BLaER1 treated with 17β-estradiol and CSF1 and Interleukin-3, amounts not matched to agents 10 nM and 100 nM (cell line): ENCODE results near the gene ZC3HAV1.
"Not testable (repeated sequence)": the region's sequence is repeated elsewhere in the genome, so short reads cannot be mapped to it uniquely, and the experiment has no call there.

Experiments
- H3K27ac ChIP-seq, 11 experiments: shearing (Covaris generic); formaldehyde crosslinking; 2 replicates each; pipeline ENCODE4 v1.8.1; 2022
- H3K27me3 ChIP-seq, 11 experiments: shearing (Covaris generic); formaldehyde crosslinking; 2 replicates each; pipeline ENCODE4 v1.8.1; 2022
- H3K36me3 ChIP-seq, 11 experiments: shearing (Covaris generic); formaldehyde crosslinking; 2 replicates each; pipeline ENCODE4 v1.8.1; 2022
- H3K4me1 ChIP-seq, 10 experiments: shearing (Covaris generic); formaldehyde crosslinking; 2 replicates each; pipeline ENCODE4 v1.8.1; 2022
- H3K4me2 ChIP-seq, 11 experiments: shearing (Covaris generic); formaldehyde crosslinking; 2 replicates each; pipeline ENCODE4 v1.8.1; 2022
- H3K4me3 ChIP-seq, 10 experiments: shearing (Covaris generic); formaldehyde crosslinking; 2 replicates each; pipeline ENCODE4 v1.8.1; 2022
- H3K9ac ChIP-seq, 11 experiments: shearing (Covaris generic); formaldehyde crosslinking; 2 replicates each; pipeline ENCODE4 v1.8.1; 2022
- H3K9me3 ChIP-seq, 11 experiments: shearing (Covaris generic); formaldehyde crosslinking; replicated peaks in 1 of 11; 2 replicates each; pipeline ENCODE4 v1.8.1; 2022
- H4K20me1 ChIP-seq, 11 experiments: shearing (Covaris generic); formaldehyde crosslinking; 2 replicates each; pipeline ENCODE4 v1.8.1; 2022
- Cebpa-rat ChIP-seq, 11 experiments: shearing (Covaris generic); IDR thresholded peaks; 2 replicates each; pipeline ENCODE4 v1.8.1; 2022

Gene ZC3HAV1

GRCh38 chr7:139109188-139109982, at the start of gene ZC3HAV1:
TSS of gene ZC3HAV1 (minus strand) at chr7:139109720. CDS start at chr7:139109331, 389 bp downstream.
- Histone ChIP-seq H3K9ac (peak within 1 kb of the TSS; percentile 90 to 97 (median 94)), H4K20me1 (peaks cover 21 to 51% (median 37%) of the 10 kb centered on the region in 11 experiments; a peak in 21 of 22 replicates), H3K9me3 (peaks cover 0 to 11% (median 0%) of the 10 kb centered on the region in 11 experiments; a peak in 1 of 22 replicates), H3K27me3 (no peaks in the 10 kb centered on the region), H3K4me2 (peak within 1 kb of the TSS; percentile 84 to 97 (median 94)), H3K27ac (peak within 1 kb of the TSS; percentile 83 to 95 (median 91)), H3K4me3 (peak within 1 kb of the TSS; percentile 90 to 100 (median 99)), H3K4me1 (peaks cover 10 to 26% (median 20%) of the 10 kb centered on the region in 10 experiments), H3K36me3 (peaks cover 0 to 28% (median 7%) of the 10 kb centered on the region in 11 experiments; a peak in 9 of 22 replicates)
- peak in 8 of 11 experiments; percentile 50 to 84 (median 58); a peak in 13 of 22 replicates for TF ChIP-seq Cebpa-rat (IDR thresholded peaks at IDR 0.05)

DNA sequence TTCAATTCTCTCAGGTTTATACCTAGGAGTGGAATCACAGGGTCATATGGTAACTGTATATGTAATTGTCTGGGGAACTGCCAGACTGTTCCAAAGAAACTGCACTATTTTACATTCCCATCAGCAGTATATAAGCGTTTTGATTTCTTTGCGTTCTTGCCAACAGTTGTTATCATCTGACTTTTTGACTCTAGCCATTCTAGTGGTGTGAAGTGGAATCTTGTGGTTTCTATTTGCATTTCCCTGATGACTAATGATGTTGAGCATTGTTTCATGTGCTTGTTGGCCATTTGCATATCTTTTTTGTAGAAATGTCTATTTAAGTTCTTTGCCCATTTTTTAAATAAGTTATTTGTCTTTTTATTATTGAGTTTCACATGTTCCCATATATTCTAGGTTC, 44.3 kb upstream of the ZC3HAV1 start:
- no peak for TF ChIP-seq Cebpa-rat (IDR thresholded peaks at IDR 0.05)
- Histone ChIP-seq H3K4me2 (peak overlapping the region in 2 of 11 experiments; percentile 59 to 63; a peak in 4 of 22 replicates), H3K36me3 (peaks cover 5 to 28% (median 12%) of the 10 kb centered on the region in 11 experiments; a peak in 20 of 22 replicates), H3K4me3 (no peak overlapping the region), H3K9me3 (peaks cover 8 to 18% (median 14%) of the 10 kb centered on the region in 11 experiments), H3K9ac (no peak overlapping the region), H3K27ac (peak overlapping the region in 1 of 11 experiments; percentile 57; a peak in 1 of 22 replicates), H3K27me3 (no peaks in the 10 kb centered on the region), H3K4me1 (peaks cover 0 to 17% (median 0%) of the 10 kb centered on the region in 10 experiments; a peak in 5 of 20 replicates), H4K20me1 (no peaks in the 10 kb centered on the region)

DNA sequence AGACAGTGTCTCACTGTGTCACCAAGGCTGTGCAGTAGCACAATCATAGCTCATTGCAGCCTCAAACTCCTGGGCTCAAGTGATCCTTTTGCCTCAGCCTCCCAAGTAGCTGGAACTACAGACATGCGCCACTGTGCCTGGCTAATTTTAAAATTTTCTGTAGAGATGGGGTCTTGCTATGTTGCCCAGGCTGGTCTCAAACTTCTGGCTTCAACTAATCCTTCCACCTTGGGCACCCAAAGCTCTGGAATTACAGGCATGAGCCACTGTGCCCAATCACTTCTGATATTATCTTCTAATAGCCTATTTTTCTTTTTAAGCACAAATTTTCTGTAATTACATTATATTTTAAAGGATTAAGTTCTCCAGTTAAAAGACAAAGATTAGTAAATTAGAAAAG, 42.6 kb upstream of the ZC3HAV1 start:
- Histone ChIP-seq H3K4me3 (no peak overlapping the region), H3K27me3 (no peaks in the 10 kb centered on the region), H3K9me3 (0 out of 22 replicates have a peak, but pooled peaks cover 0 to under 1% (median 0%) of the 10 kb centered on the region in 11 experiments), H3K36me3 (peaks cover 7 to 28% (median 15%) of the 10 kb centered on the region in 11 experiments; a peak in 15 of 22 replicates), H3K27ac (no peak overlapping the region), H3K9ac (no peak overlapping the region), H3K4me2 (no peak overlapping the region), H4K20me1 (no peaks in the 10 kb centered on the region), H3K4me1 (peaks cover 0 to 17% (median 0%) of the 10 kb centered on the region in 10 experiments; a peak in 5 of 20 replicates)
- no peak for TF ChIP-seq Cebpa-rat (IDR thresholded peaks at IDR 0.05)

DNA sequence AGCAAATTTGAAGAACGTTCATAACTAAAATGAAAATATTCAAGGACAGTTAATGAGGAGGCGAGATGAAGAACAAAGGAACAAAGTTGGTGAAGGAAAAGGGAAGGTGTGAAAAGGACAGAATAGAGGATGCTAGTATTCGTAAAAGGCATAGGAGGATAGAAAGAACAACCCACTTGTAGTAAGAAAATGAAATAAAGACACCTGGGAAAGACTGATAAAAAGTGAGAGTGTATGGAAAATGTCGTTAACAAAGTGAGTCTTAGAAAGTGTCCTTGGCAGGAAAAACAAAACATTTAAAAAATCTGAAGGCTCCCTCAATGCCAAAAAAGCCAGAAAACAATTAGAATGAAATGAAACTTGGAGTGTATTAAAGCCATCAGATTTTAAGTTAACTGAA, 29.6 kb upstream of the ZC3HAV1 start:
- Histone ChIP-seq H3K27ac (no peak overlapping the region), H3K4me1 (peaks cover 4 to 21% (median 10%) of the 10 kb centered on the region in 10 experiments; a peak in 19 of 20 replicates), H3K36me3 (peaks cover 0 to 37% (median 11%) of the 10 kb centered on the region in 11 experiments; a peak in 14 of 22 replicates), H3K4me2 (no peak overlapping the region), H3K9ac (no peak overlapping the region), H4K20me1 (no peaks in the 10 kb centered on the region), H3K27me3 (no peaks in the 10 kb centered on the region), H3K4me3 (no peak overlapping the region), H3K9me3 (no peaks in the 10 kb centered on the region)
- TF ChIP-seq Cebpa-rat (IDR thresholded peaks at IDR 0.05), result no peak

DNA sequence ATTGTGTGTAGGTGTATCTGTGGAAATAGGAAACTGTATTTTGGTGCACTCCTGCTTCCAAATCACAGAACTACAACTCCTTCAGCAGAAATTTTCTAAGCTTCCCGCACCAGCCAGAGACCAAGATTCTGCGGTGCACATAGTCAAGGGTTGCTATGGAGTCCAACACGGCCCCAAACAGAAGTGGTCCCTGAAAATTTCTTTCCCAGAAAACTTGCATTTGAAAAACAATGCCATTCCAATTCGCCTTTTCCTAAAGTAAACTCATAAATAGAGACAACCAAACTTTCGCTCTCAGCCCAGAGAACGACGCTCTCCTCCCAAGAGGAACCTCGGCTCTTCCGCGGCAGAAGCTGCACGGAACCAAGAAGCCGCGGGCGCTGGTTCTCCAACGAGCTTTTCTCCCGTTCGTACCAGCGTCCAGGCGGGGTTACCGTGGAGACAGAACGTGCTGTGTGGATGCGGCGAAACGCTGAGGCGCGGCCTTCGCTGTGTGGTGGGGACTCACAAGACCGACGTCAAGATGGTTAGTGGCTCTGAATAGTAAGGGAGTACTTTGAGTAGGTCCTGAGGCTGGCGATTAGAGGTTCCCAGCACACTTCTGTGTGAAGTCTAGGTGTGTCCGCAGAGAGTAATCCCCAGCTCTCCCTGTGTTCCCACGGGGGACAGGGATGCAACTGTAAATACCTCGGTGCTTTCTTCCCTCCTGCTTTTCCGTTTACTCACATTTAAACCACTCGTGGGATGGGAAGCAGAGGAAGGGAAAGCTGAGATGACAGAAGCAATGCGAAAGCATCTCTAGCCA, 24.0 kb upstream of the ZC3HAV1 start:
- Histone ChIP-seq H3K27ac (peak overlapping the region; percentile 23 to 93 (median 61); a peak in 18 of 22 replicates), H3K4me1 (peaks cover 16 to 53% (median 37%) of the 10 kb centered on the region in 10 experiments), H4K20me1 (no peaks in the 10 kb centered on the region), H3K36me3 (peaks cover 0 to 10% (median 0%) of the 10 kb centered on the region in 11 experiments; a peak in 3 of 22 replicates), H3K4me3 (peak overlapping the region; percentile 56 to 74 (median 64)), H3K9me3 (no peaks in the 10 kb centered on the region), H3K27me3 (no peaks in the 10 kb centered on the region), H3K4me2 (peak overlapping the region; percentile 81 to 96 (median 88)), H3K9ac (peak overlapping the region; percentile 63 to 77 (median 75))
- no peak for TF ChIP-seq Cebpa-rat (IDR thresholded peaks at IDR 0.05)

GRCh38 chr7:139132887-139133286, 23.4 kb upstream of the ZC3HAV1 start:
- peaks cover 16 to 53% (median 37%) of the 10 kb centered on the region in 10 experiments for H3K4me1 ChIP-seq
- H4K20me1 ChIP-seq, result no peaks in the 10 kb centered on the region
- H3K36me3 ChIP-seq, result peaks cover 0 to 10% (median 0%) of the 10 kb centered on the region in 11 experiments; a peak in 3 of 22 replicates
- peak overlapping the region; percentile 56 to 74 (median 64) for H3K4me3 ChIP-seq
- H3K9me3 ChIP-seq, result no peaks in the 10 kb centered on the region
- no peak for TF ChIP-seq Cebpa-rat (IDR thresholded peaks at IDR 0.05)
- H3K9ac ChIP-seq, result peak overlapping the region; percentile 63 to 77 (median 75); a peak in 16 of 22 replicates
- peak overlapping the region; percentile 81 to 96 (median 88) for H3K4me2 ChIP-seq
- H3K27ac ChIP-seq, result peak overlapping the region in 10 of 11 experiments; percentile 23 to 93 (median 64); a peak in 17 of 22 replicates
- H3K27me3 ChIP-seq, result no peaks in the 10 kb centered on the region

GRCh38 chr7:139131601-139132041, 22.1 kb upstream of the ZC3HAV1 start:
- H3K9me3 ChIP-seq, result no peaks in the 10 kb centered on the region
- H3K4me3 ChIP-seq, result peak overlapping the region in 1 of 10 experiments; percentile 25; a peak in 2 of 20 replicates
- H3K27me3 ChIP-seq, result no peaks in the 10 kb centered on the region
- H3K36me3 ChIP-seq, result peaks cover 0 to 9% (median 0%) of the 10 kb centered on the region in 11 experiments; a peak in 3 of 22 replicates
- H3K9ac ChIP-seq, result peak overlapping the region in 6 of 11 experiments; percentile 33 to 76 (median 66); a peak in 11 of 22 replicates
- no peaks in the 10 kb centered on the region for H4K20me1 ChIP-seq
- peak in 4 of 11 experiments; percentile 74 to 96 (median 85); a peak in 8 of 22 replicates for TF ChIP-seq Cebpa-rat (IDR thresholded peaks at IDR 0.05)
- peaks cover 16 to 49% (median 36%) of the 10 kb centered on the region in 10 experiments for H3K4me1 ChIP-seq
- peak overlapping the region in 7 of 11 experiments; percentile 10 to 96 (median 87); a peak in 12 of 22 replicates for H3K4me2 ChIP-seq
- H3K27ac ChIP-seq, result peak overlapping the region in 9 of 11 experiments; percentile 25 to 93 (median 72); a peak in 17 of 22 replicates

GRCh38 chr7:139129814-139130213, 20.3 kb upstream of the ZC3HAV1 start:
- not testable (repeated sequence) for H3K27me3 ChIP-seq, H3K36me3 ChIP-seq, H3K9me3 ChIP-seq, H3K4me3 ChIP-seq, H4K20me1 ChIP-seq, H3K27ac ChIP-seq, H3K4me2 ChIP-seq, H3K9ac ChIP-seq
- H3K4me1 ChIP-seq, result peaks cover 16 to 40% (median 34%) of the 10 kb centered on the region in 10 experiments
